ENCODE data around the gene TMEM203. TPM values are rescaled to one million over a fixed set of nuclear protein-coding genes. Genes with fewer than 3 reads are reported as not detected.
A peak's percentile ranks its signal among the peaks of the same experiment; 100 is the strongest.

TMEM203 gene
- total RNA-seq, 4 donors from 2014 or later: 21.6 to 29.1 (median 27.1) TPM

DNA sequence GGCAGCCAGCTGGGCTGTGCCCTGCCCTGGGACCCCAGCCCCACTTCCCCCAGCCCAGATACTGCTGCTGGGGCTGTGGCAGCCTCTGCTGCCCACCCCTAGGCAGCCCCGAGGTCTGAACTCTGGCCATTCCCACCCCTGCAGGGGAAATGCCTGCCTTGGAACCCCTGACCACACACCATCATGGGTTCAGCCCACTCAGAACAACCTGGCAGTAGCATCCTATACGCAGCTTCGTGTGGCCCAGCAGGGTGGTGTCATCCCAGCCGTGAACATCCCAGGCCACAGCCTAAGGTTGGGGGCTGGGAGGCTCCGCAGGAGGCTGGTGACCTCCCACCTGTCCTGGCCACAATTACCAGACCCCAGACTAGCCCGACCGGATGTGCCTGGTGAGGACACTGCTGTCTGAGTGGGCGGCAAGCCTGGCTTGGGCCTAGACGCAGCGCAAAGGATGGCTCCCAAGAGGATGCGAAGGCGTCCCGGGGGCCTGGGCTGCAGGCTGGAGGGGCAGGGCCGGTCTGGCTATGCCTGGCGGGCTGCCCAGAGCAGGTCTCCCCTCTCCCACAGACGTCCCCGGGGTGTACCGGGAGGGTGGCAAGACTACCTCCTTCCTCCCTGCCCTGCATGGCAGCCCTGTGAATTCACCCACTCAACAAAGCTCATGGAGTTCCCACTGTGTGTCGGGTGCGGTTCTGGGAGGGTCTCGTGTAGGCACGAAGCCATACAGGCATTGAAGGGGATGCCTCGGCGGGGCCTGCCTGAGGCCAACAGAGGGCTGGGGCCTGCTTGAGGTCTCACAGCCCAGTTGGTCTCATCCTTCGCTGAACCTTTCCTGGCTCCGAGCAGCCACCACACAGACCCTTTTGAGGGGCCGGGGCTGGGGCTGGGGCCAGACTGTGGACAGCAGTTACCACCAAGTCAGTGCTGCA is 23.8 kb upstream of the TMEM203 start:
- TF ChIP-seq, protein P1, sequence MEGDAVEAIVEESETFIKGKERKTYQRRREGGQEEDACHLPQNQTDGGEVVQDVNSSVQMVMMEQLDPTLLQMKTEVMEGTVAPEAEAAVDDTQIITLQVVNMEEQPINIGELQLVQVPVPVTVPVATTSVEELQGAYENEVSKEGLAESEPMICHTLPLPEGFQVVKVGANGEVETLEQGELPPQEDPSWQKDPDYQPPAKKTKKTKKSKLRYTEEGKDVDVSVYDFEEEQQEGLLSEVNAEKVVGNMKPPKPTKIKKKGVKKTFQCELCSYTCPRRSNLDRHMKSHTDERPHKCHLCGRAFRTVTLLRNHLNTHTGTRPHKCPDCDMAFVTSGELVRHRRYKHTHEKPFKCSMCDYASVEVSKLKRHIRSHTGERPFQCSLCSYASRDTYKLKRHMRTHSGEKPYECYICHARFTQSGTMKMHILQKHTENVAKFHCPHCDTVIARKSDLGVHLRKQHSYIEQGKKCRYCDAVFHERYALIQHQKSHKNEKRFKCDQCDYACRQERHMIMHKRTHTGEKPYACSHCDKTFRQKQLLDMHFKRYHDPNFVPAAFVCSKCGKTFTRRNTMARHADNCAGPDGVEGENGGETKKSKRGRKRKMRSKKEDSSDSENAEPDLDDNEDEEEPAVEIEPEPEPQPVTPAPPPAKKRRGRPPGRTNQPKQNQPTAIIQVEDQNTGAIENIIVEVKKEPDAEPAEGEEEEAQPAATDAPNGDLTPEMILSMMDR (IDR thresholded peaks at IDR 0.05): no peak
- no peak for ATAC-seq (ENCODE audit: low FRiP score)
- DNase-seq (ENCODE audit: low spot score): no peak

DNA sequence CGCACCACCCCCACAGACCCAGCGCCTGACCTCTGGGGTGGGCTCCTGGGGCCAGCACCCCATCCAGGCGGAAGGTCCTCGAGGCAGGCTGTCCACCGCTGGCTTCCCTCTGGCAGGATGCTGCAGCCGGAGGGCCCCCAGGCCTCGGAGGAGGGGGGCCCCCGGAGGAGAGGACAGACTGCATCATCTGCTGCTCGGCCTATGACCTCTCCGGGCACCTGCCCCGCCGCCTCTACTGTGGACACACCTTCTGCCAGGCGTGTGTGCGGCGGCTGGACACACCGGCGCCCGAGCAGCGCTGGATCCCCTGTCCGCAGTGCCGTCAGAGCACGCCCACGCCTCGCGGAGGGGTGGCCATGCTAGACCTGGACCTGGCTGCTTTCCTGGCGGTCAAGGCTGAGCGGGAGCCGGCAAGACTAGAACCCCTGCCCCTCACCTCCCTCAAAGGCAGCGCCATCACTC is 23.1 kb upstream of the TMEM203 start:
- TF ChIP-seq, protein P1 (IDR thresholded peaks at IDR 0.05): no peak
- ATAC-seq (ENCODE audit: low FRiP score) (no peak), DNase-seq (ENCODE audit: low spot score) (no peak)

DNA sequence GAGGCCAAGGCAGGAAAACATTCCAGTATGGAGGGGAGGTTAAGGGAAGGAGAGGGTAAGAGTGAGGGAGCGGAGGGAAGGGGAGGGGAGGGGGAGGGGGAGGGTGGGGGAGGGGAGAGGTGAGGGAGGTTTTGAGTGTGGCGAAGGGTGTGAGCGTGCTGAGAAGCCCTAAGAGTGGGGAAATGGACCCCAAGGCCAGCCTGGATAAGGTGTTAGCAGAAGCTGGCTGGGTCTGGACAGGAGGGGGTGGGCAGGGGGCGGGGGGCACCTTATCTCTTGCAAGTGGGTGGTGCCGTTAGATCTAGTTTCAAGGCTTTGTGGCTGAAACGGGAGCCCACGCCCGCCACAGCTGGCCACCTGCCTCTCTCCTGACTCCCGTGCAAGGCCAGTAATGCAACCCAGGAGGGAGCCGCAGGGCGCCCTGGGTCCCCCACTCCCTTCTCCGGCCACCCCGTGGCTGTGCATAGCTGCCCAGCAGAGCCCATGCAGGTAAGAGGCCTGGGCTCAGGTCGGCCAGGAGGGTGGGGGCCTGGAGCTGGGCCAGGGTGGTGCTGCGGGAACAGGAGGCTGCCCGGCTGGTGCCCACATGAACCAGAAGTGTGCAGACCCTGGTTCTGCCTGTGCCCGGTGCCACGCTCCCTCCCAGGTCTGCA is 22.5 kb upstream of the TMEM203 start:
- TF ChIP-seq, protein P1 (IDR thresholded peaks at IDR 0.05): no peak
- ATAC-seq (ENCODE audit: low FRiP score): no peak
- no peak for DNase-seq (ENCODE audit: low spot score)

DNA sequence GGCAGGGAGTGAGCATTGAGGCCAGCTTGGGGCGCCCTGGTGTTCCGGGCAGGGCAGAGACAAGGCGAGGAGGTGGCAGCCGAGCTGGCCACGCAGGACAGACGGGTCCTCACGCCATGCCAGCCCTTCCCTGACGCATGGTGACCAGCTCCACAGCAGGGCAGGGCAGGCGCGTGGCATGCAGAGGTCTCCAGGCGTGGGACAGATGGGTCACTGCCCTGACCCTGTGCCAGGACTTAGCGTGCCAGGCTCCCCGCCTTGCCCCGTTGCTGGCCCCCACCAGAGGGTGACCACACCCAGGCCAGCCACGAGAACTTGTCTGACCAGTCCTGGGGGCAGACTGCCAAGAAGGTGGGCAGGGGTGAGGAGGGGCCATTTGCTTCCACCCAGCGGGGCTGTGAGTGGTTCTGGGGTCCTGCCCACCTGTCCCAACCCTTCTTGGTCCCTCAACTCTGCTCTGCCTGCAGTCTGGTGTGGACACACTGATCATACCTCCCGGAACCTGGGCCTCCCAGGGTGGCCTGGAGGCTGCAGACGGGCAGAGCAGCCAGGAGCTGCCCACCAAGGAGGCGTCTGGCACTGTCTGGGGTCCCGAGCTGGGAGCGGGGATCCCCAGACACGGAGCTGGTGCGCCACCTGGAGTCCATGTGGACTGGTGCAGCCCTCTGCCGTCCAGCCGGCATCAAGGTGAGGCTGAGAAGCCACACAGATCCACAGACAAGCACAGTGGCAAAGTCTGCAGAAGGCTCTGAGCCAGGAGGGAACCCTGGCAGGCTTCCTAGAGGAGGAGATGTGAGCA is 21.8 kb upstream of the TMEM203 start, which contains the start of gene RNF224:
RNF224 (plus strand) TSS at position 449 of the 799 bp plus-strand sequence. CDS start 834 bp downstream, outside the sequence.
- TF ChIP-seq, protein P1 (IDR thresholded peaks at IDR 0.05): peak in 2 of 3 donors; percentile 57
- DNase-seq (ENCODE audit: low spot score) (peak; percentile 43), ATAC-seq (ENCODE audit: low FRiP score) (peak; percentile 52)

DNA sequence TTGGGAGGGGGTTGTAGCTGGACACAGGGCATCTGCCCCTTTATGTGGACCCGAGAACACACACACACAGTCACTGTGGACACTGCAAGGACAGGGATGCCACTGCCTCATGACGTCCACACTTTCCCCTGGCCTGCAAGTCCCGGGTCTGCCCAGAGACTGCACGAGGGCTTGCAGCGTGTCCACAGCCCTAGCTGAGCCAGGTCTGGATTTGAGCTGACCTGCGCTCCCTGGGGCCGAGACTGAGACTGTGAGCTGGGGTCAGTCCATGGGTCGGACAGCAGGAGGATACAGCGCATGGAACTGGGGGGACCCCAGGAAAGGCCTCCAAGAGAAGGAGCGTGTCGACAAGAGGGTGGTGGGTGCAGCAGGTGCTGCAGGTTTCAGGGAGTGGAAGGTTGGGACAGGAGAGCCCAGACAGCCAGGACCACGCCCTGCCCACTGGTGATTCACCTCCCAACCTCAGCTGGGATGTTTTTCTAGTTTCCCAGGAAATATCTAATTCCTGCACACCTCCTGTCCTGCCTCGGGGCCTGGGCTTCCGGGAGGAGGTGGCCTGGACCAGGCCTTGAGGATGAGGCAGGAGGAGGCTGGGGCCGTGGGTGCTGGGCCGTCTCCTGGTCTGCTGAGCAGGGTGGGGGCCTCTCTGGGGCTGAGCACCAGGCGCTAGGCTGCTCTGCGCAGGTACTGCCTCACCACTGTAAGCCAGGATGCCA is 21.0 kb upstream of the TMEM203 start:
- TF ChIP-seq, protein P1 (IDR thresholded peaks at IDR 0.05): no peak
- DNase-seq (ENCODE audit: low spot score): no peak
- no peak for ATAC-seq (ENCODE audit: low FRiP score)

DNA sequence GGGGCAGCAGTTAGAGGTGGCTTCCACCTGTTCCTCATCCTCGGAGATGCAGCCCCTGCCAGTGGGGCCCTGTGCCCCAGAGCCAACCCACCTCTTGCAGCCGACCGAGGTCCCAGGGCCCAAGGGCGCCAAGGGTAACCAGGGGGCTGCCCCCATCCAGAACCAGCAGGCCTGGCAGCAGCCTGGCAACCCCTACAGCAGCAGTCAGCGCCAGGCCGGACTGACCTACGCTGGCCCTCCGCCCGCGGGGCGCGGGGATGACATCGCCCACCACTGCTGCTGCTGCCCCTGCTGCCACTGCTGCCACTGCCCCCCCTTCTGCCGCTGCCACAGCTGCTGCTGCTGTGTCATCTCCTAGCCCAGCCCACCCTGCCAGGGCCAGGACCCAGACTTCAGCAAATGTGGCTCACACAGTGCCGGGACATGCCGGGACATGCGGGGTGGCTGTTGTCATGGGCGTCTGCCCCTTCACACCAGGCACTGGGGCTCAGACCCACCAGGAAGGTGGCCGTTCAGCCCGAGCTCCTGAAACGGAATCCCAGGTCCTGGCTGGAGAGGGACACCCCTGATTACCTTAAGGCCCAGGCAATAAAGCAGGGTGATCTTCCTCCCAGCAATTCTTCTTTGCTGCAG is 20.4 kb upstream of the TMEM203 start:
- DNase-seq (ENCODE audit: low spot score) (no peak), ATAC-seq (ENCODE audit: low FRiP score) (no peak)
- TF ChIP-seq, protein P1 (IDR thresholded peaks at IDR 0.05): no peak

Data from omental fat pad (tissue), 4 donors.